H1 (cell line): ENCODE measurements around the gene XPNPEP3.

Experiments
- EGR1 ChIP-seq: IDR thresholded peaks from 2 replicates; pipeline ENCODE4 v1.6.1; 2011; ENCODE audit warnings: low read depth, low read length, borderline replicate concordance
- POLR2AphosphoS5 ChIP-seq: IDR thresholded peaks from 2 replicates; pipeline ENCODE4 v1.6.1; 2011; ENCODE audit warnings: low read depth, low read length
- SUZ12 ChIP-seq: fragments of 200-600 bp; sonication (generic); IDR thresholded peaks from 2 replicates; pipeline ENCODE4 v1.6.1; 2012; ENCODE audit warnings: mild to moderate bottlenecking, inconsistent platforms, low read length, moderate library complexity, mixed read lengths
- TAF7 ChIP-seq: optimal IDR thresholded peaks from 2 replicates; pipeline ENCODE3; 2011; ENCODE audit warnings: low read depth, mild to moderate bottlenecking, inconsistent platforms, low read length, moderate library complexity, borderline replicate concordance

GRCh38 chr22:40855071-40855978, 1.6 kb upstream of the XPNPEP3 start:
- TF ChIP-seq TAF7 = no peak
- no peak for TF ChIP-seq POLR2AphosphoS5
- no peak for TF ChIP-seq SUZ12
- TF ChIP-seq EGR1 = no peak
